M059J (cell line): ENCODE data around the gene ZNF160. TPM values are rescaled to one million over a fixed set of nuclear protein-coding genes. Genes with fewer than 3 reads are reported as not detected.
"Not testable (repeated sequence)": the region's sequence is repeated elsewhere in the genome, so short reads cannot be mapped to it uniquely, and the experiment has no call there.

ENCODE experiments used
- DNase-seq: peaks from one replicate; pipeline ENCODE4 v3.0.0-alpha.2; 2012; ENCODE audit warnings: low read depth
- total RNA-seq: library from RNA; depleted of rRNA; stranded (reverse); fragments of >200 nt; shearing (Covaris generic); gene quantifications from 2 replicates; pipeline ENCODE4 v1.2.3, GENCODE V29; 2014

ZNF160 gene
- total RNA-seq, 1 experiment from 2014 or later, result 21.4 TPM

DNA sequence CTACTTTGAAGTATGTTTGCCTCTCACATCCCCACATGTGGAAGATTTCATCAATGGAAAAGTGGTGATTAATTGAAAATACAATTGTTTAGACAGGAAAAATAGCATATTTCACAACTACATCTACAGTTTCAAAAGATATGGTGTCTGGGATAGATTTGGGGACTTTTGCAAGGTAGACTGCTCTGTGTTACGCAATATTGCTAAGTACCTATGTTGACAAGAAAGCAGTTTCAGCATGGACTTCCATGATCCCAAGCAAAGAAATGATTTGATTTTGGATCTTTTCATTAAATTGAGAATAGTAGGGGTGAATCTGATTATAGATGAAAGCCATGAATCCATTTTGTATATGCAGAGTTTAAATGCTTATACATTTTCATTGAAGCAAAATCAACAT lies 10.5 kb downstream of the ZNF160 start:
- DNase-seq, result no peak

DNA sequence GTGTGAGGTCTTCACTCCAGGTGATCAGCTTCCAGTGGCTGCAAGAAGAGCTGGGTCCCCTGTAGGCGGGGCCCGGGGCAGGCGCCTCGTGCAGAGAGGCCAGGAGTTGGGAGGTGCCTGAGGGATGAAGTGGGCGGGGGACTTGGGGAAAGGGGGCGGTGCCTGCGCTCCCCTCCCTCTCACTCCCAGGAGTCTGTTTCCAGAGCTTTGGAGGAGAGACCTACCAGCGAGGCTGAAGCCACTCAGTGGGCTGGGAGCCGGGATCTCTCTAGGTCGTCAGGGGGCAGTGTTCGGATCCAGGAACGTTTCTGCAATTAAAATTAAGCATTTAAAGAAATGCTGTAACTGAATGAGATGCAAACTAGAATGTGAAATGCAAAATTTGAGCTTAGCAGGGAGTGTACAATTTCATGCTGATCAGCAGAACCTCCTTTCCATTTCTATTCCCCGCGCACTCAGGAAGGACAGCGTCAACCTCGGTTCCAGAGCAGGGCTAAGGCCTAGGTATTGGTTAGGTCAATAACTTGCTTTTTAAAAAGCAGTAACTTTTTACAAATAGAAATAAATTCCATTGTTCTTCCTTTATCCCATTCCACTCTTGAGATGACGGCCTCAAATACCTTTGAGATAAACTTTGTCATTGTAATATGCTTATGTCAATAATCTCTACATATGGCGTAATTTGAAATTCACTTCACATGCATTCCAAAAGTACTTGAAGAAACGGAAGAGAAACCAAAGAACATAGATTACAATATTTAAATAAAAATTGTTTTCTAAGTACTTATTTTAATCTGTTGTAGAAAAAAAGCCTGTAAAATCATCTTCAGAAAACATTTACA lies 11.6 kb downstream of the ZNF160 start:
- no peak for DNase-seq

GRCh38 chr19:53088091-53088490 lies 15.1 kb downstream of the ZNF160 start:
- DNase-seq, result no peak

GRCh38 chr19:53086949-53087348 lies 16.3 kb downstream of the ZNF160 start:
- DNase-seq, result no peak

DNA sequence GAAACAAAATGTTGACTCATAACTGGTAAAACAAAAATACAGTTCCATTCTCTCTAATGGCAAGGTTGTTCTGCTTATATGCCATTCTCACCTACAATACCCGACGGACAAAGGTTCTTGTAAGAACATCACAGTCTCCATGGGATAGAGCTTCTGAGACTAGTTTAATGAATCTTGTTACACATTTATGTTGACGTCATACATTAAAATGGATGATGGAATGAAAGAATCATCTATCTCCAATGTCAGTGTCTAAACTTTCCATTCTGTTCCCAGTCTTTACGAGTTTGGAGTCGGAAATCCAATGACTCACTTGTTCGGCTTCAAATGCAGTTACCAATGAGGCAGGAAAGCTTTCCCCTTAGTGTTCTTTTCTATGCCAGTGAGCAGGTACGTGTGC lies 17.7 kb downstream of the ZNF160 start:
- DNase-seq, result no peak

DNA sequence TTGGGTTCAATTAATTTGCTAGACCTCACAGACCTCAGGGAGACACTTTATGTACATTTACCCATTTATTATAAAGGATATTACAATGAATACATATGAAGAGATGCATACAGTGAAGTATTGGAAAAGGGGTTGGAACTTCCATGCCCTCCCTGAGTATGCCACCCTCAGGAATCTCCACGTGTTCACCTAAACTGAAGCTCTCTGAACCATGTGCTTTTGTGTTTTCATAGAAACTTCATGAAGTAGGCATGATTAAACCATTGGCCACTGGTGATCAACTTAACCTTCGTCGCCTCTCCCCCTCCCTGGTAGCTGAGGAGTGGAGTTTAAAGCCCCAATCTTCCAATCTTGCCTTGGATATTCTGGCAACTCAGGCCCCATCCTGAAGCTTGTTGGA lies 20.3 kb downstream of the ZNF160 start:
- no peak for DNase-seq

DNA sequence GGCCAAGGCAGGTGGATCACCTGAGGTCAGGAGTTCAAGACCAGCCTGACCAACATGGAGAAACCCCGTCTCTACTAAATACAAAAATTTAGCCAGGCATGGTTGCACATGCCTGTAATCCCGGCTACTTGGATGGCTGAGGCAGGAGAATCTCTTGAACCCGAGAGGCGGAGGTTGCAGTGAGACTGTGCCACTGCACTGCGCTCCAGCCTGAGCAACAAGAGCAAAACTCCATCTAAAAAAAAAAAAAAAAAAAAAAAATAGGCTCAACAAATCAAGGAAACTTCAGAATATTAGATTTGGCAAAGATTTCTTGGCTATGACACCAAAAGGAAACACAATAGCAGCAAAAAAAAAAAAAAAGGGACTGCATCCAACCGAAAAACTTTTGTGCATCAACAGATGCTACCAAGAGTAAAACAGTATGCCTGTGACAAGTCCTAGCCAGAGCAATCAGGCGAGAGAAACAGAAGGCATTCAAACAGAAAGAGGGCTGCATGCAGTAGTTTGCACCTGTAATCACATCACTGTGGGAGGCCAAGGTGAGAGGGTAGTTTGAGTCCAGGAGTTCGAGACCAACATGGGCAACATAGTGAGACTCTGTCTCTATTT lies 23.8 kb downstream of the ZNF160 start:
- no peak for DNase-seq

- no peak for DNase-seq
These were observed 24.6 kb downstream of the ZNF160 start for GRCh38 chr19:53078668-53079067.

- DNase-seq, result no peak
These were observed 26.2 kb downstream of the ZNF160 start for GRCh38 chr19:53076984-53077383.

DNA sequence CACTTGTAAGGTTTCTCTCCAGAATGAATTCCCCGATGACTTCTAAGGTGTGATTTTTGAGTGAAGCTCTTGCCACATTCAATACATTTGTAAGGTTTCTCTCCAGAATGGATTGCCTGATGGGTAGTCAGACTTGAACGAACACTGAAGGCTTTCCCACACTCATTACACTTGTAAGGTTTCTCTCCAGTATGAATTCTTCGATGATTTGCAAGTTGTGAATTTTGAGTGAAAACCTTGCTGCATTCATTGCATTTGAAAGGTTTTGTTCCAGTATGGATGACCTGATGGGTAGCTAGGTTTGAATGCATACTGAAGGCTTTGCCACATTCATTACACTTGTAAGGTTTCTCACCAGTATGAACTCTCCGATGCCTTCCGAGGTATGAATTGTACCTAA lies 34.4 kb downstream of the ZNF160 start:
- no peak for DNase-seq

GRCh38 chr19:53068199-53068598 lies 35.0 kb downstream of the ZNF160 start:
- DNase-seq, result no peak

DNA sequence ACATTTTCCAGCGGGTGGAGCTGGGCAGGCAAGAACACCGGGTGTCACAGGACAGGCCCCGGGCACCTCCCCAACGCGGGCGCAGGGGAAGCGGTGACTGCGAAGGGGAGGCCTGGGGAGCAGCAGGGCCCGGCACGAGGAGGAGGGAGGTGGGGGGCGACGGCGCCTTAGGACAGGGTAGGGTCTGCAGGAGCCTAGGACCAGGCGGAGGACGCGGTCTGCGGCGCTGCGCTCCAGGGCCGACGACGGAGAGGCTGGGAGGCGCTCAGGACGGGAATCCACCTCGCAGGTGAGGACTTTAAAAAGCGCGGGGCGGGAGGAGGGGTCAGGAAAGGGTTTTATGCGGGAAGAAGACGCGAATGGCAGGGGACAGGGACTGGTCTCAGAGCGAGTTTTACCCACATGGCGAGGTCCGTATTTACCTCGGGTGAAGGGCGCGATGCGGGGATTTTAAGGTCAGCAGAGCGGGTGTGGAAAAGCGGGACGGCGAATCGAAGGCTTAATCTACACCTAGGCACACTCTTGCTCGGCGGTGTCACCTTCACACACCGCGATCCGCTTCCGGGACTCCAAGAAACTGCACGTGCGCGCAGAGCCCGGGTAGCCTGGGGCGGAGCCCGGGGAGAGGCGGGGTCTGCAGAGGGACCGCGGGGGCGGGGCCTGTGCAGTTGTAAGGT lies 45.2 kb downstream of the ZNF160 start:
- DNase-seq, result no peak

- peak; percentile 40 for DNase-seq
These were observed 48.1 kb downstream of the ZNF160 start for GRCh38 chr19:53055117-53055516.

GRCh38 chr19:53047379-53047778 lies 55.8 kb downstream of the ZNF160 start:
- DNase-seq, result no peak

- DNase-seq, result no peak
These were observed 57.7 kb downstream of the ZNF160 start for GRCh38 chr19:53045536-53045935.

DNA sequence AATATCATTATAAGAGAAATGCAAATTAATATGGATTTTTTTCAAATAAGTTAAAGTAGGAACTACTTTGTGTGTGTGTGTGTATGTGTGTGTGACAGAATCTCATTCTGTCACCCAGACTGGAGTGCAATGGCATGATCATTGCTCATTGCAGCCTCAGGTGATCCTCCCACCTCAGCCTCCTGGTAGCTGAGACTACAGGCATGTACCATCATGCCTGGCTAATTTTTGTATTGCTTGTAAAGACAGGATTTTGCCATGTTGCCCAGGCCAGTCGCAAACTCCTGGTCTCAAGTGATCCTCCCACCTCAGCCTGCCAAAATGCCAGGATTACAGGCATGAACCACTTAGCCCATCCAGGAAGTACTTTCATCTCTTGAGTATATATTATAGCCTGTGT lies 61.9 kb downstream of the ZNF160 start:
- DNase-seq, result no peak

- DNase-seq, result no peak
These were observed 65.8 kb downstream of the ZNF160 start for GRCh38 chr19:53037101-53038097.

DNA sequence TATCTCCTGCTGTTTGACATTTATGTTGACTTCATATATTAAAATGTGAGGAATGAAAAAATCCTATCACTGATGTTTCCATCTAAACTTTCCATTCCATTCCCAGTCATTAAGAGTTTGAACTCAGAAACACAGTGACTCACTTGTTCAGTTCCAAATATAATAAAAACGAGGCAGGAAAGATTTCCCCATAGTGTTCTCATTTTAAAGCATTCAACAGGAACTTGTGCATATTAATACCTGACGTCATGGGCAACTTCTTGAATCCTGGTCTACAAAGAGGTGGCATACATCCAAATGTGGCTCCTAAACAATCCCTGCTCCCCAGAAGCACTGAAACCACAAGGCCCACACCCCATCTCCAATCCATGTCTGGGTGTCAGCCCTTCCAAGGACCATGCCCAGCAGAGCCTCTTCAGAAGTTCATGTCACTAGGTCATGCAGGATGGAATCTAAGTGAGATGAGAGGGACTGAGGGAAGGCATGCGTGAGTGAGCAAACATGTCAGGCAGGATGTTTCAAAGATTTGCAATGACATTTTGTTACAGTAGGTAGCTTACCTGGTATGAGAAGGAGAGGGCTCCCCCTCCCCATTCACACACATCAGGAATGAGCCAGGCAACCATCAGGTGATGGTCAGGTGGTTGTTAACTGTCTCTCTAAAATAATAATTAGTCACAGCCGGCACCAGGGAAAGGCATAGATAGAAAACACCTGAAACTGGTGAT lies 68.1 kb downstream of the ZNF160 start:
- DNase-seq, result peak; percentile 12

DNA sequence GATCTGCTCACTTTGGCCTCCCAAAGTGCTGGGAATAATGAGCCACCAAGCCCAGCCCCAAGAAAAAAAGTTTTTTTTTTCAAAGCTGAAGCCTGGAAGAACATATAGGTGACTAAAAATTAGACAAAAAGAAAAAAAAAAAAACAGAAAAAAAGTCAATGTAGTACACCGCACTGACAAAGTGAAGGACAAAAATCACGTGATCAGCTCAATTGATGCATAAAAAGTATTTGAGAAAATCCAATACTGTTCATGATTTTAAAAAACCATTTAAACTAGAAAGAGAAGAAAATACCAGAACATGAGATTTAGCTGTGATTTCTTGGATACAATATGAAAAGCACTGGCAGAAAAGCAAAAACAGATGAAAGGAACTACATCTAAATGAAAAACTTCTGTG lies 69.2 kb downstream of the ZNF160 start:
- no peak for DNase-seq

GRCh38 chr19:53028306-53028705 lies 74.9 kb downstream of the ZNF160 start:
- DNase-seq, result not testable (repeated sequence)

DNA sequence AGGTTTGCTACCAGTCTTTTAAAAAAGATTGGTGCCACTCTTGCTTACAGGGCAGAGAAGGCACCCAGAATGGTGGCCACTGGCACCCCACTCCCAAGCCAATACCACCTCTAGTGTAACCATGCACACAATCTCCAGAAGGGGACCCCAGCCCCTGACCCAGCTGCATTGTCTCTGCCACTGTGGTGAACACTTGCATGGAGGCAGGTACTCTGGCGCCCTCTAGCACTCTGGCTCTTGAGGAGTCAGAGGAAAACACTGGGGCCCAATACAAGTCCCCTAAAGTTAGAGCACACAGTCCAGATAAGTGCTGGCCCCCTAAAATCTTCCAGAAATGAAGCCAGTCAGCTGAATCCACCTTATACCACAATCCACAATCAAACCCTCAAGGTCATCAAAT lies 83.5 kb downstream of the ZNF160 start:
- DNase-seq, result no peak
